Measurements from ENCODE around the gene CNTNAP2. TPM values are rescaled to one million over a fixed set of nuclear protein-coding genes. Genes with fewer than 3 reads are reported as not detected.

Gene CNTNAP2
- total RNA-seq, 1 experiment from 2014 or later: 0.03 TPM

- no peak for DNase-seq (ENCODE audit: low spot score)
Observed at GRCh38 chr7:147008530-147008929, 891.9 kb downstream of the CNTNAP2 start.

- DNase-seq (ENCODE audit: low spot score): no peak
Observed at GRCh38 chr7:147012666-147013065, 896.1 kb downstream of the CNTNAP2 start.

- DNase-seq (ENCODE audit: low spot score): no peak
Observed at GRCh38 chr7:147013825-147014224, 897.2 kb downstream of the CNTNAP2 start.

GRCh38 chr7:147014286-147014955 lies 897.8 kb downstream of the CNTNAP2 start:
- no peak for DNase-seq (ENCODE audit: low spot score)

- no peak for DNase-seq (ENCODE audit: low spot score)
Observed at GRCh38 chr7:147015999-147016398, 899.4 kb downstream of the CNTNAP2 start.

- DNase-seq (ENCODE audit: low spot score): no peak
Observed at GRCh38 chr7:147022056-147022455, 905.5 kb downstream of the CNTNAP2 start.

- DNase-seq (ENCODE audit: low spot score): no peak
Observed at GRCh38 chr7:147023440-147023839, 906.8 kb downstream of the CNTNAP2 start.

- no peak for DNase-seq (ENCODE audit: low spot score)
Observed at GRCh38 chr7:147029953-147030352, 913.4 kb downstream of the CNTNAP2 start.

- DNase-seq (ENCODE audit: low spot score): no peak
Observed at GRCh38 chr7:147033641-147034040, 917.0 kb downstream of the CNTNAP2 start.

GRCh38 chr7:147041438-147041837 lies 924.8 kb downstream of the CNTNAP2 start:
- DNase-seq (ENCODE audit: low spot score): no peak

- DNase-seq (ENCODE audit: low spot score): no peak
Observed at GRCh38 chr7:147044941-147045340, 928.3 kb downstream of the CNTNAP2 start.

GRCh38 chr7:147047696-147048095 lies 931.1 kb downstream of the CNTNAP2 start:
- no peak for DNase-seq (ENCODE audit: low spot score)

GRCh38 chr7:147048864-147049263 lies 932.3 kb downstream of the CNTNAP2 start:
- DNase-seq (ENCODE audit: low spot score): no peak

- DNase-seq (ENCODE audit: low spot score): no peak
Observed at GRCh38 chr7:147052818-147053217, 936.2 kb downstream of the CNTNAP2 start.

GRCh38 chr7:147053746-147054145 lies 937.1 kb downstream of the CNTNAP2 start:
- no peak for DNase-seq (ENCODE audit: low spot score)

GRCh38 chr7:147060070-147060469 lies 943.5 kb downstream of the CNTNAP2 start:
- DNase-seq (ENCODE audit: low spot score): no peak

- no peak for DNase-seq (ENCODE audit: low spot score)
Observed at GRCh38 chr7:147062897-147063296, 946.3 kb downstream of the CNTNAP2 start.

GRCh38 chr7:147068842-147069241 lies 952.2 kb downstream of the CNTNAP2 start:
- no peak for DNase-seq (ENCODE audit: low spot score)

- no peak for DNase-seq (ENCODE audit: low spot score)
Observed at GRCh38 chr7:147069771-147070170, 953.2 kb downstream of the CNTNAP2 start.

- DNase-seq (ENCODE audit: low spot score): no peak
Observed at GRCh38 chr7:147070886-147071285, 954.3 kb downstream of the CNTNAP2 start.

- no peak for DNase-seq (ENCODE audit: low spot score)
Observed at GRCh38 chr7:147071536-147071935, 954.9 kb downstream of the CNTNAP2 start.

GRCh38 chr7:147078312-147078711 lies 961.7 kb downstream of the CNTNAP2 start:
- no peak for DNase-seq (ENCODE audit: low spot score)

GRCh38 chr7:147079083-147079482 lies 962.5 kb downstream of the CNTNAP2 start:
- no peak for DNase-seq (ENCODE audit: low spot score)

GRCh38 chr7:147079921-147080420 lies 963.4 kb downstream of the CNTNAP2 start:
- DNase-seq (ENCODE audit: low spot score): no peak

Data from HT-29 (cell line).